IPS-18a (cell line): Measurements from ENCODE around the gene WAPL.

Source experiments
- H3K27ac ChIP-seq: one replicate; pipeline ENCODE4 v1.5.1; 2013; ENCODE audit warnings: low read length
- H3K27me3 ChIP-seq: one replicate; pipeline ENCODE4 v1.6.1; 2013; ENCODE audit warnings: mild to moderate bottlenecking, low read length; ENCODE audit not compliant: control insufficient read depth, insufficient read depth
- H3K36me3 ChIP-seq: one replicate; pipeline ENCODE4 v1.6.1; 2013; ENCODE audit warnings: low read depth, low read length; ENCODE audit not compliant: control insufficient read depth
- H3K4me1 ChIP-seq: one replicate; pipeline ENCODE4 v1.6.1; 2013; ENCODE audit warnings: low read depth, low read length; ENCODE audit not compliant: control insufficient read depth
- H3K4me3 ChIP-seq: one replicate; pipeline ENCODE4 v1.5.1; 2013; ENCODE audit warnings: low read length
- H3K9ac ChIP-seq: one replicate; pipeline ENCODE4 v1.6.1; 2013; ENCODE audit warnings: mild to moderate bottlenecking, low read length, moderate library complexity
- H3K9me3 ChIP-seq: one replicate; pipeline ENCODE4 v1.6.1; 2013; ENCODE audit warnings: low read depth, low read length; ENCODE audit not compliant: control insufficient read depth

Gene WAPL

DNA sequence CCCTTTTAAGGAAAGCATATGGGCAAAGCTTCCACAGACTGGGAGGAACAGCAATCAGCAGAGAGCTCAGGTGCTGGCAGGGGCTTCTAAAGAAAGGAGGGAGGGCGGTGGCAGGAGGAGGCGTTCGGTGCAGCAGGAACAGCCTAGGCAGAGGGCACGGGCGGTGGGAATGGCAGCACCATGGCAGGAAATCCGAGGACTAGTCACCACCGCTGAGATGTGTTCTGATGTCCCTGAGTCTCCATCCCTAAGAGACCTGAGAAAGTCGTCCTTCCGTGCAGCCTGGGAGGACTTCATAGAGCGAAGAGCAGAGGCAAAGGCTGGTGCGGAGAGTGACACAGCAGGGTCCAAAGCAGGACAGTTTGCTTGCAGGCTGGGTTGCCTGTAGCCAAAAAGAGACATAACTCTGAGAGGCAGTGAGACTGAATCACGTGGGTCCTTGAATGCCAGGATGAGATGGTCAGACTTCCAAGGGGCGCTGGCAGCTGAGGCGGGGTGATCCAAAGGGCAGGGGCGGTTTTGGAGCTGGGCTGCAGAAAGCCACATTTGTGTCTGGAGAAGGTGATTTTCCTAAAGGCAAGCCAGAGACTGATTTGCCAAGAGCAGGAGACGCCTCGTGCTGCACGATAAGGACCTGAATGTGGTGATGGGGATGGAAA is 119.2 kb downstream of the WAPL start:
- Histone ChIP-seq H3K9me3 (no peaks in the 10 kb centered on the region), H3K9ac (no peak overlapping the region), H3K36me3 (no peaks in the 10 kb centered on the region), H3K4me1 (peaks cover 12% of the 10 kb centered on the region), H3K27ac (no peak overlapping the region), H3K4me3 (peak overlapping the region; percentile 66), H3K27me3 (peaks cover 50% of the 10 kb centered on the region)

- H3K9me3 ChIP-seq: no peaks in the 10 kb centered on the region
- no peak overlapping the region for H3K9ac ChIP-seq
- H3K27ac ChIP-seq: no peak overlapping the region
- H3K27me3 ChIP-seq: peaks cover 55% of the 10 kb centered on the region
- peak overlapping the region; percentile 66 for H3K4me3 ChIP-seq
- peaks cover 12% of the 10 kb centered on the region for H3K4me1 ChIP-seq
- no peaks in the 10 kb centered on the region for H3K36me3 ChIP-seq
Measured at GRCh38 chr10:86401588-86402282, 119.9 kb downstream of the WAPL start.

- Histone ChIP-seq H3K27ac (no peak overlapping the region), H3K4me3 (peak overlapping the region; percentile 66), H3K4me1 (peaks cover 12% of the 10 kb centered on the region), H3K27me3 (peaks cover 55% of the 10 kb centered on the region), H3K36me3 (no peaks in the 10 kb centered on the region), H3K9ac (no peak overlapping the region), H3K9me3 (no peaks in the 10 kb centered on the region)
Measured at GRCh38 chr10:86400705-86401587, 120.6 kb downstream of the WAPL start.

GRCh38 chr10:86399879-86400704 is 121.5 kb downstream of the WAPL start:
- Histone ChIP-seq H3K9ac (no peak overlapping the region), H3K27ac (no peak overlapping the region), H3K36me3 (no peaks in the 10 kb centered on the region), H3K27me3 (peaks cover 55% of the 10 kb centered on the region), H3K4me3 (peak overlapping the region; percentile 66), H3K4me1 (peaks cover 12% of the 10 kb centered on the region), H3K9me3 (no peaks in the 10 kb centered on the region)

GRCh38 chr10:86399514-86399878 is 122.1 kb downstream of the WAPL start:
- no peak overlapping the region for H3K27ac ChIP-seq
- peaks cover 55% of the 10 kb centered on the region for H3K27me3 ChIP-seq
- H3K9me3 ChIP-seq: no peaks in the 10 kb centered on the region
- H3K4me3 ChIP-seq: peak overlapping the region; percentile 66
- peaks cover 12% of the 10 kb centered on the region for H3K4me1 ChIP-seq
- no peak overlapping the region for H3K9ac ChIP-seq
- no peaks in the 10 kb centered on the region for H3K36me3 ChIP-seq

DNA sequence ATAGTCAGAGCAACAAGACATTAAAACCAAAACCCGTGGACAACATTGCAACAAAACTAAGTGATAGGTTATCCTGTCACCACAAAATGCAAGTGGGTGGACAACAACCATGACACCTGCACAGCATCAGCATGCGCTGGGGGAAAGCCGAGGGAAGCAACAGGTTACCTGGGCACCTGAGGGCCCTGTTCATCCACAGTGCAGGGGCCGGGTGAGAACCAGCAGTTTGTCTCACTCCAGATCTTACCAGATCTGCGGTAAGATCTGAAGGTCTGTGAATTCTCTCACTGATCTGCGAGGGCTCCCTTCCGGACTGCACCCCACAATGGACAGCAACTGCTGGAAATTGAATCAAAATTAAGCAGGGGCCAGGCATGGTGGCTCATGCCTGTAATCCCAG is 124.5 kb downstream of the WAPL start:
- Histone ChIP-seq H3K9ac (no peak overlapping the region), H3K27ac (no peak overlapping the region), H3K27me3 (peaks cover 39% of the 10 kb centered on the region), H3K4me1 (peaks cover 7% of the 10 kb centered on the region), H3K4me3 (no peak overlapping the region), H3K9me3 (no peaks in the 10 kb centered on the region), H3K36me3 (no peaks in the 10 kb centered on the region)

GRCh38 chr10:86393862-86394455 is 127.6 kb downstream of the WAPL start:
- H3K4me1 ChIP-seq: no peaks in the 10 kb centered on the region
- no peak overlapping the region for H3K27ac ChIP-seq
- H3K9ac ChIP-seq: no peak overlapping the region
- peaks cover 34% of the 10 kb centered on the region for H3K27me3 ChIP-seq
- no peaks in the 10 kb centered on the region for H3K36me3 ChIP-seq
- H3K9me3 ChIP-seq: no peaks in the 10 kb centered on the region
- no peak overlapping the region for H3K4me3 ChIP-seq

- no peaks in the 10 kb centered on the region for H3K36me3 ChIP-seq
- H3K4me1 ChIP-seq: peaks cover 1% of the 10 kb centered on the region
- H3K9ac ChIP-seq: no peak overlapping the region
- peaks cover 29% of the 10 kb centered on the region for H3K27me3 ChIP-seq
- no peak overlapping the region for H3K27ac ChIP-seq
- no peaks in the 10 kb centered on the region for H3K9me3 ChIP-seq
- no peak overlapping the region for H3K4me3 ChIP-seq
Measured at GRCh38 chr10:86393362-86393761, 128.2 kb downstream of the WAPL start.

DNA sequence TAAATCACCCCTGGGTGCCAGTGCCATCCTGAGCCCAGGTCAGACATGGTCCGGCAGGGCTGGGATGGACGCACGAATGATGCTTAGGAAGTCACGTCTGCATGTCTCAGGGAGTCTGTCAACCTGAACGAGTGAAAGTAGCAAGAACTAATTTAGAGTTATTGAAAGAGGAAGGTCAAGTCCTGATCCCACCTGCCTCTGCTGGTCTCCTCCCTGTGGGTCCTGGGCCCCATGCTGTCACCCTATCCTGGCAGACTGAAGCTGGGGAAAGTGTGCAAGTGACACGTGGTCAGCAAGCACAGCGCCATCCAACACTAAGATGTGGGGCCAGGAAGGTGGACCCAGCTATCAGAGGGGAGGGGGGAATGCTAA is 128.9 kb downstream of the WAPL start:
- H3K27ac ChIP-seq: no peak overlapping the region
- H3K36me3 ChIP-seq: no peaks in the 10 kb centered on the region
- peaks cover 5% of the 10 kb centered on the region for H3K4me1 ChIP-seq
- H3K27me3 ChIP-seq: peaks cover 34% of the 10 kb centered on the region
- no peak overlapping the region for H3K9ac ChIP-seq
- no peak overlapping the region for H3K4me3 ChIP-seq
- H3K9me3 ChIP-seq: no peaks in the 10 kb centered on the region

DNA sequence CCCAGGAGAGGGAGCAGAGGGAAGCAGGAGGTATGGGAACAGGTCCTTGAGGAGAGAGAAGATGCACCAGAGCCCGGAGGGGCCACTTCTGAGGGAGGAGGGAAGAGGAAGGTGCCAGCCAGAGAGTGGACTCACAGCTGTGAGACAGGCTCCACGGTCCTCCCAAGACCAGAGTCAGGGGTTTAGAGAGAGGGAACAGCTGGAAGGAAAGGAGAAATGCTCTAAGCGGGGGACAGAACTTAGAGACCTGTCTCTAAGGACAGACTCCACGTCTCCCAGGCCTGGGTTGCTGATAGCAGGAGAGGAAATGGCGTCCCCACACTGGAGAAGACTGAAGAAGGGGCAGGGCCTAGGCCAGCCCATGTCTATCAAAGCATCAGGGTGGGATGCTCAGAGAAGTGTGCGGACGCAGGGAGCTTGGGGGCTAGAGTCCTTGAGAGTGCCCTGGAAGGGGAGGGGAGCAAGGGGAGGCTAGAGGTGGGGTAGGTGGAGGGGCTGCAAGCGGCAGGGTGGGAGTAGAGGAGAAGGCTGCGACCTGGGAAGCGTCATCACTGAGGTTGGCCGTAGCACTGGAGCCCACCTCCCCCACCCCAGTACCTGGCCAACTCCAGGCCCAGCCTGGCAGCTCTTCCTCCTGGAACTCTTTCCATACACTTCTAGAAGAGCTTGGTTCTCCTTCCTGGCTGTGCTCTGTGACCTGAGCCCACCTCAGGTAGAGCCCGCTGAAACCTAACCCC is 129.4 kb downstream of the WAPL start:
- peaks cover 9% of the 10 kb centered on the region for H3K4me1 ChIP-seq
- no peak overlapping the region for H3K4me3 ChIP-seq
- H3K9me3 ChIP-seq: no peaks in the 10 kb centered on the region
- no peak overlapping the region for H3K27ac ChIP-seq
- H3K36me3 ChIP-seq: no peaks in the 10 kb centered on the region
- H3K9ac ChIP-seq: no peak overlapping the region
- H3K27me3 ChIP-seq: peaks cover 31% of the 10 kb centered on the region
